ENCODE measurements around the gene TTLL7. TPM values are rescaled to one million over a fixed set of nuclear protein-coding genes. Genes with fewer than 3 reads are reported as not detected.

The TTLL7 gene
- polyA plus RNA-seq, 4 donors: 2.8 to 4.4 (median 3.6) TPM

DNA sequence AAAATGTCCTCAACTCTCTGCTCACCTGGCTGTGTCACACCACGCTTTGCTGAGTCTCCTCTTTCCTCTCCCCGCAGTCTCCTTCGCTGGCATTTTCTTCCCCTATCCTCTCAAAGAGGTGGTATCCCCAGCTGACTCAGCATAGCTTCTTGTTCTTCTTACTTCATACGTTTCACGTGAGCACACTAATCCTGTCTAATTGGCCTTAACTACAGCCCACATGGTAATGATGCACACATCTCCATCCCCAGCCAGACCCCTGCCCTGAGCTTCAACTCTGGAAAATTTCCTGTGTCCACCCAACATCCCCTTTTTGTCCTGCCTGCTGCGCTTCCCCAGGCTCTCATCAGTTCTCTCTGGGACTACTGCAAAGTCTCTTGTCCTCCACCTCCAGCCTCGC lies 169.8 kb downstream of the TTLL7 start:
- DNase-seq (ENCODE audit: low read depth in 4 of 4, low spot score in 3 of 4): no peak

DNA sequence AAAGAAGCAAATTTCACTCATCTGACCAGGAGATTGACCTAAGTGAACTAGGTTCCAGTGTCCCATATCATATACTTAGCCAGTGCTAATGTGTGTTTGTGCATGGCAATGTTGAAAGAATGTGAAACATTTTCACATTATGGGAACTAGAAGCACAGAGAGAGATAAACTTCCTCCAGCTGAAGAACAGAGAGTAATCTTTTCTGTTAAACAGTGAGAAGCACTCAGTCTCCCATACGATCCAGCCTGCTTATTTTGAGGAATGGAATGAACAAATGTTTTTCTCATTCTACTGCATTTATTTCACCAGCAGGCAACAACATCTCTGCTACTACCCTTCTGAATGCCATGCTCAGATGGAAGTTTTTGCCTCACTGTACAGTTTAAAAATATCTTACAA lies 170.5 kb downstream of the TTLL7 start:
- no peak for DNase-seq (ENCODE audit: low read depth in 4 of 4, low spot score in 3 of 4)

DNA sequence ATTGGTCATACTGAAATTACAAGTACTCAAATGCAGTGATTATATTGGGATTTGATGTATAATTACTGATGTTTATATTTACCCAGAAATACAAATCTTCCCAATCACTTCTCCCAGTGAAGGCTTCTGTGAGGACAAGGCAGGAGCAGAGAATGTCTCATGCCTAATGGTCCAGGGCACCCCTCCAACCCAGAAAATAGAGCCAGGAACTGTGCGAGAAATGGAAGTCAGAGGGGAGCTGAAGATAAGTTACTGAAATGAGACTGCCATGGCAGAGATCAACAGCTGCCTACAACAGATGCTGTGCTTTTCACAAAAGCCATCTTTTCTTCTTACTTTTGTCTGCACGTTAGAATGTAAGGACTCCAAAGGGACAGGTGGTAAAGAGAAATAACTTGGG lies 171.2 kb downstream of the TTLL7 start:
- no peak for DNase-seq (ENCODE audit: low read depth in 4 of 4, low spot score in 3 of 4)

DNA sequence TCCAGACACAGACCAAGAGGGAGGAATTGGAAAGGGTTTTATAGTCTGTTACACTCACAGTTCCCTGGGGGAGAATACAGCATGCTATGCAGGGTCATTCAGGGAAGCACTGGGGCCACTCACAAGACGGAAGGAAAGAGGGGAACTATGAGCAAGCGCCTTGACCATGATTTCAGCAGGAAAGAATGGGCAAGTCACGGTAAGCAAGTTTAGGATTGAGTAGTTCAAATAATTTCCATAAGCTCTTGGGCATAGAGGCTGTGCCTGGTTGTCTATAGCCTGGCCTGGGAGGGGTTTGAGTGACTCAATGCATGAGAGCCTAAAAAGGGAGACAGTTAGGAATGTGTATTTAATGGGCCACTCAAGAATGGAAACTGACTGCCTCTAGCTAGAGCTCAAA lies 176.7 kb downstream of the TTLL7 start:
- DNase-seq (ENCODE audit: low read depth in 4 of 4, low spot score in 3 of 4): no peak

DNA sequence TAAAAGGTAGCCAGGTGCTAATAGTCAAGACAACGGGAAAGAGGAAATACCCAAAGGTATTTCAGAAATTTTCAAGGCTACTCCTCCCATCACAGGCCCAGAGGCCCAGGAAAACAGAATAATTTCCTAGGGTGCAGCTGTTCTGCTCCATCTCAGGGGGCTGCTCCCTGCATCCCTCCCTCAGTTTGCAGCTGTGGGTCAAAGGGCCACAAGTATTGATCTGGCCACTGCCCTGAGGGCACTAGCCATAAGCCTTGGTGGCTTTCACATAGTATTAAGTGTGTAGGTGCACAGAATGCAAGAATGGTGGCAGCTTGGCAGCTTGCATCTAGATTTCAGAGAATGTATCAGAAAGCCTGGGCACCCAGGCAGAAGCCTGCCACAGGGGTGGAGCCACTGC lies 179.5 kb downstream of the TTLL7 start:
- DNase-seq (ENCODE audit: low read depth in 4 of 4, low spot score in 3 of 4): no peak

DNA sequence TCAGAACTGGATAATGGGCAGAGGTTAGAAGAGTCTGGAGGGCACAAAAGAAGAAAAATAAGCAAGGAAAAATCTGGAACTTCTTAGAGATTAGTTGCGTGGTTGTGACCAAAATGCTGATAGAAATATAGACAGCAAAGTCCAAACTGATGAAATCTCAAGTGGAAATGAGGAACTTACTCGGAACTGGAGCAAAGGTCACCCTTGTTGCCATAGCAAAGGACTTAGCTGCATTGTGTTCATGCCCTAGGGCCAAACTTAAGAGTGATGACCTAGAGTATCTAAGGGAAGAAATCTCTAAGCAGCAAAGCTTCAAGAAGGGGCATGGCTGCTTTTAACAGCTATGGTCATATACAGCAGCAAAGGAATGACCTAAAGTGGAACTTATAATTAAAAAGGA lies 180.0 kb downstream of the TTLL7 start:
- no peak for DNase-seq (ENCODE audit: low read depth in 4 of 4, low spot score in 3 of 4)

DNA sequence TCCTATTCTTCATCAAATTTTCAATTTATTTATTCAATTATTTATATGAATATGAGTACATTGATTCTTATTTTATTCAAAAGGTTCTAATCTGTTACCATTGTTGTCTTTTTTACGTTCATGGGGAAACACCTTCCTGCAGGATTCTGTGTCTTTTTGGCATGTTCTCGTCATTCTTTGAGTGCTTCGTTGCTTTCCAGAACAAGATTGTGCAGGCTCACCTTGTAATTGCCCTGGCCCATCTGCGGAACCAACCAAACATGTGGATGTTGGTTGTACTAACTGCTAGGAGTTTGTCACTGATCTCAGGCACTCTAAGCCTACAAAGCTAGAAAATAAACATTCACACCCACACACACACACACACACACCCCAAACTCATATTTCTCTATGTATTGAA lies 182.1 kb downstream of the TTLL7 start:
- no peak for DNase-seq (ENCODE audit: low read depth in 4 of 4, low spot score in 3 of 4)

DNA sequence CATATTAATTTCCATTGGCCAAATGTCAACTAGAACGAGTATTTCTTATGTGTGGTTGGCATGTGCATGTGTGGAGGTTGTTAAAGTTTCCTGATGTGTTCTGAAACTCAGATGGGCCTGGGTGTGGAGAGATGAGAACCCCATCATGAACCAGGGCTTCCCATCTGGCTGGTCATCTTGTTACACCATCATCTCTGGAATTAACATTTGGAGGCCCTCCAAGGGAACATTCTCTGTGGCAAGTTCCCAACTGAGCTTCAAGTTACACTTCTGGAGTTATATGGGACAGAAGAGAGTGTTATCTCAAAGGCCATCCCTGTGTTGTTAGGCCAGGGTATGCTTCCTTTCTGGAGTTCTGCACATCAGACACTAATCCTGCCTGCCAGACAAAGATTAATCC lies 183.6 kb downstream of the TTLL7 start:
- DNase-seq (ENCODE audit: low read depth in 4 of 4, low spot score in 3 of 4): no peak

Other genes starting within 250 kb of the TTLL7 start
- gene PRKACB, start 145.1 kb upstream of the TTLL7 start, polyA plus RNA-seq (ENCODE audit: insufficient read length in 4 of 4): 10 to 100 TPM; 51.1 to 68.6 (median 67.5) TPM

Measured in right renal pelvis (tissue), 4 donors.